ENCODE measurements around the gene THBS4. TPM values are rescaled to one million over a fixed set of nuclear protein-coding genes. Genes with fewer than 3 reads are reported as not detected.

The THBS4 gene
- 10 to 100 TPM in 1 of 5 donors, 1 to 10 TPM in 4; 4.5 to 13.5 (median 5.8) TPM for polyA plus RNA-seq (ENCODE audit: insufficient read depth in 1 of 5, insufficient read length in 5 of 5, low replicate concordance in 1 of 5)
- long read RNA-seq, donor 1, result 0 reads
- long read RNA-seq, donor 2, result 0 reads
- long read RNA-seq, donor 3, result 0 reads
- long read RNA-seq, donor 4, result 0 reads
- long read RNA-seq, donor 5, result 0 reads
- long read RNA-seq, donor 6, partial matches to known transcripts, result 0 of 1 reads
- long read RNA-seq, donor 6, other reads (novel, unspliced or antisense), result 0 of 1 reads
- long read RNA-seq, donor 7, result 0 reads
- long read RNA-seq, donor 8, result 0 reads

- peak in 1 of 2 donors; percentile 2 for DNase-seq
These were observed at the start of gene THBS4 for GRCh38 chr5:80034962-80035821. Gene THBS4, plus strand, starts transcription at chr5:80035348. Its CDS starts 190 bp downstream, at chr5:80035538.

- no peak for DNase-seq
These were observed 48.9 kb upstream of the THBS4 start for GRCh38 chr5:79986260-79986659.

- DNase-seq, result no peak
These were observed 44.9 kb upstream of the THBS4 start for GRCh38 chr5:79990205-79990597.

GRCh38 chr5:79990598-79991507 is 44.3 kb upstream of the THBS4 start, which contains the start of gene MTX3:
Gene MTX3, minus strand, starts transcription at chr5:79991262. Its CDS starts 24 bp downstream, at chr5:79991238.
- peak; percentile 75 to 77 for DNase-seq

GRCh38 chr5:79992891-79993657 is 42.1 kb upstream of the THBS4 start:
- no peak for DNase-seq

GRCh38 chr5:79999722-80000121 is 35.4 kb upstream of the THBS4 start:
- no peak for DNase-seq

- no peak for DNase-seq
These were observed 32.5 kb upstream of the THBS4 start for GRCh38 chr5:80002677-80003076.

GRCh38 chr5:80008995-80009765 is 26.0 kb upstream of the THBS4 start:
- no peak for DNase-seq

GRCh38 chr5:80010754-80011392 is 24.3 kb upstream of the THBS4 start:
- DNase-seq, result no peak

GRCh38 chr5:80025069-80025468 is 10.1 kb upstream of the THBS4 start:
- DNase-seq, result no peak

- no peak for DNase-seq
These were observed 8.3 kb upstream of the THBS4 start for GRCh38 chr5:80026841-80027240.

- DNase-seq, result no peak
These were observed 4.0 kb upstream of the THBS4 start for GRCh38 chr5:80031109-80031508.

GRCh38 chr5:80033513-80033912 is 1.6 kb upstream of the THBS4 start:
- no peak for DNase-seq

- DNase-seq, result peak; percentile 1 to 4
These were observed 589 bp upstream of the THBS4 start for GRCh38 chr5:80034559-80034958.

GRCh38 chr5:80035839-80036238 is 691 bp downstream of the THBS4 start:
- DNase-seq, result no peak

- no peak for DNase-seq
These were observed 1.5 kb downstream of the THBS4 start for GRCh38 chr5:80036615-80037014.

- DNase-seq, result no peak
These were observed 2.2 kb downstream of the THBS4 start for GRCh38 chr5:80037366-80037765.

GRCh38 chr5:80039650-80040049 is 4.5 kb downstream of the THBS4 start:
- DNase-seq, result no peak

GRCh38 chr5:80041527-80041926 is 6.4 kb downstream of the THBS4 start:
- no peak for DNase-seq

GRCh38 chr5:80042330-80042729 is 7.2 kb downstream of the THBS4 start:
- no peak for DNase-seq

Measured in right lung (tissue), 10 donors.